ENCODE data around the gene COL9A3. TPM values are rescaled to one million over a fixed set of nuclear protein-coding genes. Genes with fewer than 3 reads are reported as not detected.

COL9A3 gene
- total and polyA plus RNA-seq, 8 donors = 1.7 to 183 (median 9.5) TPM

DNA sequence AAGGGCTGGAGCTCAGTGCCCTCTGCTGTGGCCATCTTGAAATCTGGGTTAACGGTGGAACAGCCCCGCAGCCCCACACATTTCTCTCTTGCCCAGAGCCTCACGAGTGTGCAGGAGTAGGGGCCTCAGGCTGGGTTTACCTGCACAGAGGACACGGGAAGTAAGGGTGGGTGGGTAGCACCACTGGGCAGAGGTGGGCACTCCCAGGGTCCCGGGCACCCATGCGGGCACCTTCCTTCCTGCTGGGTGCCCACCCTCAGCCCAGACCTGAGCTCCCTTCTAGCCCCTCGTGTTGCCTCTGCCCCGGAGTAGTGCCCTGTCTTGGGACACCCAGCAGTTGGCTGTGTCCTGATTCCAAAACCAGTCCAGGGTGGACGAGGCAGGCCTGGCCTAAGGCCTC is 11.2 kb downstream of the COL9A3 start:
- 70 to 88% methylated on average over 9 of the region's 9 CpGs for WGBS, 2 donors
- no peak for FAIRE-seq
- TF ChIP-seq, protein P1, sequence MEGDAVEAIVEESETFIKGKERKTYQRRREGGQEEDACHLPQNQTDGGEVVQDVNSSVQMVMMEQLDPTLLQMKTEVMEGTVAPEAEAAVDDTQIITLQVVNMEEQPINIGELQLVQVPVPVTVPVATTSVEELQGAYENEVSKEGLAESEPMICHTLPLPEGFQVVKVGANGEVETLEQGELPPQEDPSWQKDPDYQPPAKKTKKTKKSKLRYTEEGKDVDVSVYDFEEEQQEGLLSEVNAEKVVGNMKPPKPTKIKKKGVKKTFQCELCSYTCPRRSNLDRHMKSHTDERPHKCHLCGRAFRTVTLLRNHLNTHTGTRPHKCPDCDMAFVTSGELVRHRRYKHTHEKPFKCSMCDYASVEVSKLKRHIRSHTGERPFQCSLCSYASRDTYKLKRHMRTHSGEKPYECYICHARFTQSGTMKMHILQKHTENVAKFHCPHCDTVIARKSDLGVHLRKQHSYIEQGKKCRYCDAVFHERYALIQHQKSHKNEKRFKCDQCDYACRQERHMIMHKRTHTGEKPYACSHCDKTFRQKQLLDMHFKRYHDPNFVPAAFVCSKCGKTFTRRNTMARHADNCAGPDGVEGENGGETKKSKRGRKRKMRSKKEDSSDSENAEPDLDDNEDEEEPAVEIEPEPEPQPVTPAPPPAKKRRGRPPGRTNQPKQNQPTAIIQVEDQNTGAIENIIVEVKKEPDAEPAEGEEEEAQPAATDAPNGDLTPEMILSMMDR (IDR thresholded peaks at IDR 0.05) = no peak
- Histone ChIP-seq H3K4me3 (no peak overlapping the region), H3K4me1 (peaks cover 0 to 7% (median 0%) of the 10 kb centered on the region in 3 donors), H3K36me3 (no peaks in the 10 kb centered on the region), H3K27me3 (no peaks in the 10 kb centered on the region), H3K9me3 (no peaks in the 10 kb centered on the region), H3K27ac (no peak overlapping the region)
- peak in 2 of 6 donors; percentile 18 to 39 for DNase-seq
- no peak for ATAC-seq
- intact Hi-C loops (cut with DNase I) = no loop called here

DNA sequence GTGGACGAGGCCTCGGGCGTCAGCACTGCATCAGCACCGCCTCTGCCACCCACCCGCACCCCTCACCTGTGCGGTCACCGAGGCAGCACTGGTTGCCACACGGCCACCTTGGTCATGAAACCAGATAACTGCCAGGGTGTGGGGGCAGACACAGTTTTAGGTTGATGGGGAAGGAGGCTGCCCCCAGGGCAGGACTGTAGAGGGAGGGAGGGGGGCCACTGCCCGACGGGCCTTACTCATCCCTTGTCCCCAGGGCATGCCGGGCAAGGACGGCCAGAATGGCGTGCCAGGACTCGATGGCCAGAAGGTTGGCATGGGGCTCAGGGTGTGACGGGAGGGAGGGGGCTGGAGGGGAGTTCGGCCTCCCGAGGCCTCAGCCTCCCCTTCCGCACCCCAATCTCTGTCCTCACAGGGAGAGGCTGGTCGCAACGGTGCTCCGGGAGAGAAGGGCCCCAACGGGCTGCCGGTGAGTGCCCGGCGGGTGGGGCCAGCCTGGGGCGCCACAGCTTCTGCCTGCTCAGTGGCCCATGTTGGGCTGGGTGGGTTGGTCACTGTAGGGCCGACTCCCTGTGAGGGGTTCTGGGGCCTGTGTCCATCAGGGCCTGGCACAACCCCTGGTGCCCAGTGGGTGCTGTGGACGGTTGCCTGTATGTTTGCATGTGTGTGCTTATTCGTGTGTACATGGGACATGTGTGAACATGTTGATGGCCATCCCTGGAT is 11.8 kb downstream of the COL9A3 start:
- Histone ChIP-seq H3K36me3 (no peaks in the 10 kb centered on the region), H3K9me3 (no peaks in the 10 kb centered on the region), H3K4me1 (peaks cover 0 to 7% (median 0%) of the 10 kb centered on the region in 3 donors), H3K27ac (no peak overlapping the region), H3K27me3 (no peaks in the 10 kb centered on the region), H3K4me3 (no peak overlapping the region)
- ATAC-seq (no peak), DNase-seq (peak in 3 of 6 donors; percentile 27 to 66 (median 49)), FAIRE-seq (no peak)
- 75 to 87% methylated on average over 28 to 29 of the region's 29 CpGs for WGBS, 2 donors
- intact Hi-C loops (cut with DNase I) = no loop called here
- TF ChIP-seq, protein P1 (IDR thresholded peaks at IDR 0.05) = no peak

DNA sequence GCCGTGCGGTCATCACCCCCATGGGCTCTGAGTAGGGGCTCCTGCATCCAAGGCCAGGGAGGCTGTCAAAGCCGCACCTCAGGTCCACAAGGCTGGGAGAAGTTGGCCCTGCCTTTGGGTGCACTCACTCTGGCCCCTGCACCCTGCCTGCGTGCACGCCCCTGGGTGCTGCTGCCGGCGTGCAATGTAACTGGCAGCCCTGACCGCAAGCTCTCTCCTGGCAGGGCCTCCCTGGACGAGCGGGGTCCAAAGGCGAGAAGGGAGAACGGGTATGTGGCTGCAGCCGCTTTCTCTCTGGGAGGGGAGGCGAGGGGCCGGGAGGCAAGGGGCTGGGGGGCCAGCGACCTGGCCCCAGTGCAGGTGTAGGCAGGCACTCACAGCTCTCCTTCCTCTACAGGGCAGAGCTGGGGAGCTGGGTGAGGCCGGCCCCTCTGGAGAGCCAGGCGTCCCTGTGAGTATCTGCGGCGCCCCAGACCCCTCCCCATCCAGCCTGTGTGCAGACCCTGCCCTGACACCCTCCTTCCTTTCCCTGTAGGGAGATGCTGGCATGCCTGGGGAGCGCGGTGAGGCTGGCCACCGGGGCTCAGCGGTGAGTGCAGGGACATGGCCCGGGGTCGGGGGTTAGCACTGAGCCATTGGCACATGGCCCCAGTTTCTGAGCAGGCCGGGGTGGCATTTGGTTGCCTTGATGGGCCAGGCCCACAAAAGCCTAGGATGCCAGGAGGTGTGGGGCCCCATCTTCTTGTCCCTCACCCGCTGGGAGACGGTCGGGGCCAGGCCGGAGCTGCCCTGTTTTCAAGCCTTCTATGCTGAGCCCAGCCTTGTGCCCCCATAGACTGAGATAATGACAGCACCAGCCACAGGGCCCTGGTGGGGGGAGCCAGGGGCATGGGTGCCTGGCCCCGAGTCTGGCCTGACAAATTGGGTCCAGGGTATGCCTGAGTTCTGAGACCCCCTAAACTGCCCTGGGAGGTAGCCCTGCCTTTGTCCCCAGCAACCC is 12.7 kb downstream of the COL9A3 start:
- WGBS, 2 donors = 85 to 95% methylated on average over 28 to 32 of the region's 32 CpGs
- Histone ChIP-seq H3K4me3 (no peak overlapping the region), H3K27me3 (no peaks in the 10 kb centered on the region), H3K27ac (no peak overlapping the region), H3K4me1 (peaks cover 0 to 2% (median 0%) of the 10 kb centered on the region in 3 donors), H3K36me3 (no peaks in the 10 kb centered on the region), H3K9me3 (no peaks in the 10 kb centered on the region)
- ATAC-seq (no peak), FAIRE-seq (no peak), DNase-seq (peak in 3 of 6 donors; percentile 28 to 68 (median 54))
- intact Hi-C loops (cut with DNase I) = no loop called here
- TF ChIP-seq, protein P1 (IDR thresholded peaks at IDR 0.05) = no peak

DNA sequence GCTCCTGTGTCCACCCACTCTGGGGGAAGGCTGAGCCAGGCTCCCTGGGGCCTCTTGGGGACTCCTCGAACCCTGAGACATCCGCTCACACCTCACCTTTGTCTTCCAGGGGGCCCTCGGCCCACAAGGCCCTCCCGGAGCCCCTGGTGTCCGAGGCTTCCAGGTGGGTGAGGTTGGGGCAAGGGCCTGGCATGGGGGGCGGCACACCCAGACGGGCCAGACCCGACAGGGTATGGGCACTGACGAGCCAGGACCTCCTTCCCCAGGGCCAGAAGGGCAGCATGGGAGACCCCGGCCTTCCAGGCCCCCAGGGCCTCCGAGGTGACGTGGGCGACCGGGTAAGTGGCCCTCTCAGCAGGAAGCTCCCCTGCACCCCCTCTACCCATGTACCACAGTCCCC is 13.4 kb downstream of the COL9A3 start:
- H3K4me3 ChIP-seq = no peak overlapping the region
- H3K9me3 ChIP-seq = no peaks in the 10 kb centered on the region
- H3K27me3 ChIP-seq = no peaks in the 10 kb centered on the region
- intact Hi-C loops (cut with DNase I) = no loop called here
- no peaks in the 10 kb centered on the region for H3K4me1 ChIP-seq
- TF ChIP-seq, protein P1 (IDR thresholded peaks at IDR 0.05) = no peak
- DNase-seq (peak in 2 of 6 donors; percentile 29 to 67), FAIRE-seq (no peak), ATAC-seq (no peak)
- H3K36me3 ChIP-seq = no peaks in the 10 kb centered on the region
- 82% methylated on average over 14 of the region's 14 CpGs for WGBS, 2 donors
- no peak overlapping the region for H3K27ac ChIP-seq

Data from pancreas (tissue), 10 donors.